Calu3 (cell line): ENCODE results near the gene WDPCP. TPM values are rescaled to one million over a fixed set of nuclear protein-coding genes. Genes with fewer than 3 reads are reported as not detected.

Source experiments
- BruUV-seq: library from RNA; stranded (reverse); fragments of 400-500 nt; replicated peaks from 2 replicates; lab custom pipeline; 2021; lab: Mats Ljungman, UMichigan
- CTCF ChIA-PET: fragments of 300-600 bp; sonication (Branson Sonifier 250); formaldehyde crosslinking; loops from one replicate; lab custom pipeline; 2022; ENCODE audit warnings: antibody characterized with exemption; lab: Charles Lee
- DNase-seq: peaks from one replicate; pipeline ENCODE4 v3.0.0; 2022
- H3K27ac Mint-ChIP-seq: one replicate; pipeline ENCODE4 v1.8.0; 2022; ENCODE audit warnings: mixed read lengths; ENCODE audit not compliant: unreplicated experiment
- H3K27me3 Mint-ChIP-seq: one replicate; pipeline ENCODE4 v1.8.0; 2022; ENCODE audit warnings: mixed read lengths; ENCODE audit not compliant: unreplicated experiment
- H3K36me3 Mint-ChIP-seq: one replicate; pipeline ENCODE4 v1.8.0; 2022; ENCODE audit warnings: mild to moderate bottlenecking, moderate library complexity, mixed read lengths; ENCODE audit not compliant: insufficient read depth, unreplicated experiment
- H3K4me1 Mint-ChIP-seq: one replicate; pipeline ENCODE4 v1.8.0; 2022; ENCODE audit warnings: mild to moderate bottlenecking, low read depth, mixed read lengths; ENCODE audit not compliant: unreplicated experiment
- H3K4me3 Mint-ChIP-seq: one replicate; pipeline ENCODE4 v1.8.0; 2022; ENCODE audit warnings: mild to moderate bottlenecking, low read depth, moderate library complexity, mixed read lengths; ENCODE audit not compliant: unreplicated experiment
- H3K9me3 Mint-ChIP-seq: one replicate; pipeline ENCODE4 v1.8.0; 2022; ENCODE audit warnings: low read depth, mixed read lengths; ENCODE audit not compliant: unreplicated experiment
- intact Hi-C: fragments of 100-400 bp; cut with micrococcal nuclease; formaldehyde crosslinking; loops from one replicate; pipeline ENCODE4 v1.10.0; 2022; ENCODE audit not compliant: unreplicated experiment
- total RNA-seq: library from RNA; stranded (reverse); gene quantifications from 2 replicates; pipeline ENCODE4 v1.2.3, GENCODE V29; 2022
- TF ChIP-seq, protein P1 (sequence below): fragments of 200-600 bp; IDR thresholded peaks from one replicate; pipeline ENCODE4 v1.8.0; 2022; ENCODE audit warnings: antibody characterized with exemption; ENCODE audit not compliant: unreplicated experiment

WDPCP gene
- total RNA-seq, 1 experiment from 2014 or later: 9.0 TPM

GRCh38 chr2:63425079-63425416 lies 163.2 kb downstream of the WDPCP start:
- no peak overlapping the region for H3K27ac Mint-ChIP-seq
- no peaks in the 10 kb centered on the region for H3K27me3 Mint-ChIP-seq
- CTCF ChIA-PET: interaction anchor here (0.6 kb wide), 1 partner anchor 47 kb away, joined by 3 read pairs; no protein-coding TSS in a partner anchor
- intact Hi-C loops: no loop called here
- no peak overlapping the region for H3K4me3 Mint-ChIP-seq
- H3K4me1 Mint-ChIP-seq: no peaks in the 10 kb centered on the region
- BruUV-seq: no TSS peak
- H3K36me3 Mint-ChIP-seq: no peaks in the 10 kb centered on the region
- no peak for DNase-seq
- TF ChIP-seq, protein P1, sequence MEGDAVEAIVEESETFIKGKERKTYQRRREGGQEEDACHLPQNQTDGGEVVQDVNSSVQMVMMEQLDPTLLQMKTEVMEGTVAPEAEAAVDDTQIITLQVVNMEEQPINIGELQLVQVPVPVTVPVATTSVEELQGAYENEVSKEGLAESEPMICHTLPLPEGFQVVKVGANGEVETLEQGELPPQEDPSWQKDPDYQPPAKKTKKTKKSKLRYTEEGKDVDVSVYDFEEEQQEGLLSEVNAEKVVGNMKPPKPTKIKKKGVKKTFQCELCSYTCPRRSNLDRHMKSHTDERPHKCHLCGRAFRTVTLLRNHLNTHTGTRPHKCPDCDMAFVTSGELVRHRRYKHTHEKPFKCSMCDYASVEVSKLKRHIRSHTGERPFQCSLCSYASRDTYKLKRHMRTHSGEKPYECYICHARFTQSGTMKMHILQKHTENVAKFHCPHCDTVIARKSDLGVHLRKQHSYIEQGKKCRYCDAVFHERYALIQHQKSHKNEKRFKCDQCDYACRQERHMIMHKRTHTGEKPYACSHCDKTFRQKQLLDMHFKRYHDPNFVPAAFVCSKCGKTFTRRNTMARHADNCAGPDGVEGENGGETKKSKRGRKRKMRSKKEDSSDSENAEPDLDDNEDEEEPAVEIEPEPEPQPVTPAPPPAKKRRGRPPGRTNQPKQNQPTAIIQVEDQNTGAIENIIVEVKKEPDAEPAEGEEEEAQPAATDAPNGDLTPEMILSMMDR: no peak
- no peaks in the 10 kb centered on the region for H3K9me3 Mint-ChIP-seq

DNA sequence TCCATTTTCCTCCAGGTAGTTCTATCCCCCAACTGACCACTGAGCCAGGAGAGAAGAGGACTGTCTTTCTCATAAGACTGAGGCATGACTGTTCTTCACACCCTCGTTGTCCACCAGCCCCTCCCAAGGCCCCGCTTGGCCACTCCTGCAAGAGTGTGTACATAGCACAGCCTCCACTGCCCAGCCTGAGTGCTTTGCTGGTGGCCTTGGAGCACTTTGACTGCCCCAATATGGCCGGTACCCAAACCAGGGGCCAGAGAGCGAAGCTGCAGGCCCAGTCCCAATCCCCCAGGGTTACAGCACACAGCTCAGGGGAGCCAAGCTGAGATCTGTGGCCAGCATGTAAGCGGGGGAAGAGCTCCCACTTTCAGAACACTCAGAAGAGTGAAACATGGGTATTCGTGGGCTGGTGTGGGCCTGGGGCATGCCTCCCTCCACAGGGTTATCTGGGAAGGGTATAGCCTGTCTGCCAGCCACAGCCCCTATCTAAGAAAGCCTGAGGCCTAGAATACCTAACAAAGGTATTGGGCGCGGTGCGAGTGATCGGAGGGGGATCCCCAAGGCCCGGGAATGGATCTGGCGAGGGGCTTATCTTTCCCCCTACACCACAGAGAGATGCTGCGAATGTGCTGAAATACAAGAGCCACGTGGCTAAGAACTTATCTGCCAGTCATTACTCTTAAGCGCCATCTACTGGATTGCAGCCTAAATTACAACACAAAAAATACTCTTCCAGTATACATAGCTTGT lies 163.8 kb downstream of the WDPCP start:
- no peak for DNase-seq
- Mint-ChIP-seq H3K36me3 (no peaks in the 10 kb centered on the region), H3K27me3 (no peaks in the 10 kb centered on the region), H3K9me3 (no peaks in the 10 kb centered on the region), H3K4me3 (no peak overlapping the region), H3K4me1 (no peaks in the 10 kb centered on the region), H3K27ac (no peak overlapping the region)
- intact Hi-C loops: no loop called here
- CTCF ChIA-PET: interaction anchor here (0.6 kb wide), 1 partner anchor 46 kb away, joined by 3 read pairs; no protein-coding TSS in a partner anchor
- BruUV-seq: no TSS peak
- TF ChIP-seq, protein P1: peak; percentile 43

DNA sequence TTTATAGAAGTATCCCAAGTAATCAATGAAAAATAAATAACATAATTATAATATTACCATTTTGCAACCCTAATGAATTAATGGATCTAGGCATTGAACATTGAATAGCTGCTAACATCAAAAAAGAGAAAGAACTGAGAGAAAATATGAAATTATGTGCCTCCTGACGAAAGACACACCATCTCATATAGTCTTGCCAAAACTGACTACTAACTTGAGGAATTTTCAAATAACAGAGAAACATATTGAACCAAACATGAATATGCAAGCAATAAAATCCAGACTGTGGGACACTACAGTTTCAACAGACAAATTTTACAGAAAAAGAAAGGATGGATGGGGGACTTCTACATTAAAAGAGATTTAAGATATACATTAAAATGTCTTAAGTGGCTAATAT lies 165.7 kb downstream of the WDPCP start:
- intact Hi-C loops: no loop called here
- CTCF ChIA-PET: no interaction called here
- H3K4me3 Mint-ChIP-seq: no peak overlapping the region
- no peaks in the 10 kb centered on the region for H3K9me3 Mint-ChIP-seq
- H3K27ac Mint-ChIP-seq: no peak overlapping the region
- no peak for DNase-seq
- no TSS peak for BruUV-seq
- no peaks in the 10 kb centered on the region for H3K4me1 Mint-ChIP-seq
- TF ChIP-seq, protein P1: no peak
- no peaks in the 10 kb centered on the region for H3K36me3 Mint-ChIP-seq
- H3K27me3 Mint-ChIP-seq: no peaks in the 10 kb centered on the region

DNA sequence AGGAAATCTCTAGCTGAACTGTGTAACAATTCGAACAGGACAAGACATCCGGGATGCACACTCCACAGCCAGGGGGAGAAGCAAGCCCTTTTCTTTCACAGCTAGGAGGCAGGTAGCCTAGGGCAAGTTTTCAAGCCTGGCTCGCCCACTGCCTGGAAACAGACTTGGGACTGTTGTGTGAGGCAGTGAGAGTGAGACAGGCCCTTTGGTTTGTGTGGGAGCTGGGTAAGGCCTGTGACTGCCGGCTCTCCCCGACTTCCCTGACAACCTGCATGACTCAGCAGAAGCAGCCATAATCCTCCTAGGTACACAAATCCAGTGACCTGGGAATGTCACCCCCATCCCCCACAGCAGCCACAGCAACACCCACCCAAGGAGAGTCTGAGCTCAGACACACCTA lies 179.7 kb downstream of the WDPCP start:
- intact Hi-C loops: no loop called here
- no peak for DNase-seq

More for the DNA sequence above, 179.7 kb downstream of the WDPCP start:
- Mint-ChIP-seq H3K27me3 (no peaks in the 10 kb centered on the region), H3K4me1 (no peaks in the 10 kb centered on the region), H3K4me3 (no peak overlapping the region), H3K36me3 (no peaks in the 10 kb centered on the region), H3K9me3 (no peaks in the 10 kb centered on the region), H3K27ac (no peak overlapping the region)
- TF ChIP-seq, protein P1: no peak
- BruUV-seq: no TSS peak
- CTCF ChIA-PET: no interaction called here
